22Rv1 (cell line): ENCODE results near the gene GNG14.

Source experiments
- CTCF ChIP-seq: fragments of 450-650 bp; IDR thresholded peaks from 2 replicates; pipeline ENCODE4 v1.5.1; 2017; ENCODE audit warnings: mild to moderate bottlenecking
- ZFX ChIP-seq: fragments of 450-650 bp; IDR thresholded peaks from 2 replicates; pipeline ENCODE4 v1.6.1; 2017; ENCODE audit warnings: antibody characterized with exemption, borderline replicate concordance

- no peak for TF ChIP-seq CTCF
- no peak for TF ChIP-seq ZFX
Observed at GRCh38 chr19:12723641-12724426, 36.0 kb downstream of the GNG14 start, which contains the start of gene TNPO2.
